ENCODE results near the gene FCGR2B.

DNA sequence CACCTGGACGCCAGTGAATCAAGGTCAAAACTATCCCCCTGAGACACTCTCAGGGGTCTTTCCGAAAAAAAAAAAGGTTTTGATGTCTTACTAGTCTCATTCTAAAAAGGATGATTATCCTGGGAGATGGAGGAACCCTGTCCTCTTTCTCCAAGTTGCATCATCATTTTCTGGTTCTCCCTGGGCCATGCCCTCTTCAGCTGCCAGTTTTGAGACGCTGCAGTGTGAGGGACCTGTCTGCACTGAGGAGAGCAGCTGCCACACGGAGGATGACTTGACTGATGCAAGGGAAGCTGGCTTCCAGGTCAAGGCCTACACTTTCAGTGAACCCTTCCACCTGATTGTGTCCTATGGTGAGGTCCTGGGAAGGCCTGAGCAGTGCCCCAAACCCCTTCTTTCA lies 47.6 kb downstream of the FCGR2B start:
- TF ChIP-seq, protein P1, sequence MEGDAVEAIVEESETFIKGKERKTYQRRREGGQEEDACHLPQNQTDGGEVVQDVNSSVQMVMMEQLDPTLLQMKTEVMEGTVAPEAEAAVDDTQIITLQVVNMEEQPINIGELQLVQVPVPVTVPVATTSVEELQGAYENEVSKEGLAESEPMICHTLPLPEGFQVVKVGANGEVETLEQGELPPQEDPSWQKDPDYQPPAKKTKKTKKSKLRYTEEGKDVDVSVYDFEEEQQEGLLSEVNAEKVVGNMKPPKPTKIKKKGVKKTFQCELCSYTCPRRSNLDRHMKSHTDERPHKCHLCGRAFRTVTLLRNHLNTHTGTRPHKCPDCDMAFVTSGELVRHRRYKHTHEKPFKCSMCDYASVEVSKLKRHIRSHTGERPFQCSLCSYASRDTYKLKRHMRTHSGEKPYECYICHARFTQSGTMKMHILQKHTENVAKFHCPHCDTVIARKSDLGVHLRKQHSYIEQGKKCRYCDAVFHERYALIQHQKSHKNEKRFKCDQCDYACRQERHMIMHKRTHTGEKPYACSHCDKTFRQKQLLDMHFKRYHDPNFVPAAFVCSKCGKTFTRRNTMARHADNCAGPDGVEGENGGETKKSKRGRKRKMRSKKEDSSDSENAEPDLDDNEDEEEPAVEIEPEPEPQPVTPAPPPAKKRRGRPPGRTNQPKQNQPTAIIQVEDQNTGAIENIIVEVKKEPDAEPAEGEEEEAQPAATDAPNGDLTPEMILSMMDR (conservative IDR thresholded peaks at IDR 0.05; ENCODE audit: low read depth, low read length), result no peak
- TF ChIP-seq EZH2phosphoT487 (IDR thresholded peaks at IDR 0.05; ENCODE audit: borderline replicate concordance, low read length) (no peak), EZH2 (IDR thresholded peaks at IDR 0.05; ENCODE audit: low read length, unreplicated experiment) (no peak)

Measured in PC-3 (cell line).